Adrenal gland (tissue), 5 donors: ENCODE measurements around the gene VPS35L.

ENCODE experiments used
- POLR2A ChIP-seq, 2 donors: fragments of 450-650 bp; IDR thresholded peaks; one replicate each; pipeline ENCODE4 v1.6.1; 2017; ENCODE audit warnings: antibody characterized with exemption in 2 of 2, mild to moderate bottlenecking in 2 of 2, moderate library complexity in 1 of 2
- TF ChIP-seq, protein P1 (sequence below), 6 experiments: fragments of 450-650 bp in 4 of 6; fragments of 200-600 bp in 2 of 6; sonication (generic) in 1 of 6; IDR thresholded peaks; 1 replicate in 5 of 6; 2 replicates in 1 of 6; pipeline versions ENCODE4 v1.5.1 to v1.8.0; 2016 to 2021; ENCODE audit warnings: antibody characterized with exemption in 6 of 6, mild to moderate bottlenecking in 2 of 6, moderate library complexity in 1 of 6
- donor health status: DM: no; HTN: no; CAD: no.

- TF ChIP-seq, protein P1, sequence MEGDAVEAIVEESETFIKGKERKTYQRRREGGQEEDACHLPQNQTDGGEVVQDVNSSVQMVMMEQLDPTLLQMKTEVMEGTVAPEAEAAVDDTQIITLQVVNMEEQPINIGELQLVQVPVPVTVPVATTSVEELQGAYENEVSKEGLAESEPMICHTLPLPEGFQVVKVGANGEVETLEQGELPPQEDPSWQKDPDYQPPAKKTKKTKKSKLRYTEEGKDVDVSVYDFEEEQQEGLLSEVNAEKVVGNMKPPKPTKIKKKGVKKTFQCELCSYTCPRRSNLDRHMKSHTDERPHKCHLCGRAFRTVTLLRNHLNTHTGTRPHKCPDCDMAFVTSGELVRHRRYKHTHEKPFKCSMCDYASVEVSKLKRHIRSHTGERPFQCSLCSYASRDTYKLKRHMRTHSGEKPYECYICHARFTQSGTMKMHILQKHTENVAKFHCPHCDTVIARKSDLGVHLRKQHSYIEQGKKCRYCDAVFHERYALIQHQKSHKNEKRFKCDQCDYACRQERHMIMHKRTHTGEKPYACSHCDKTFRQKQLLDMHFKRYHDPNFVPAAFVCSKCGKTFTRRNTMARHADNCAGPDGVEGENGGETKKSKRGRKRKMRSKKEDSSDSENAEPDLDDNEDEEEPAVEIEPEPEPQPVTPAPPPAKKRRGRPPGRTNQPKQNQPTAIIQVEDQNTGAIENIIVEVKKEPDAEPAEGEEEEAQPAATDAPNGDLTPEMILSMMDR (IDR thresholded peaks at IDR 0.05), result no peak
- no peak for TF ChIP-seq POLR2A (IDR thresholded peaks at IDR 0.05)
Measured at GRCh38 chr16:19604911-19605310, 49.4 kb downstream of the VPS35L start.
